ENCODE measurements around the gene NUP43.

GRCh38 chr6:149683256-149683859 is 63.0 kb downstream of the NUP43 start:
- TF ChIP-seq CTCF (IDR thresholded peaks at IDR 0.05) (no peak), POLR2A (IDR thresholded peaks at IDR 0.05) (no peak)
